ENCODE measurements around the gene KAT14.
A peak's percentile ranks its signal among the peaks of the same experiment; 100 is the strongest.
"Not testable (repeated sequence)": the region's sequence is repeated elsewhere in the genome, so short reads cannot be mapped to it uniquely, and the experiment has no call there.

KAT14 gene, protein sequence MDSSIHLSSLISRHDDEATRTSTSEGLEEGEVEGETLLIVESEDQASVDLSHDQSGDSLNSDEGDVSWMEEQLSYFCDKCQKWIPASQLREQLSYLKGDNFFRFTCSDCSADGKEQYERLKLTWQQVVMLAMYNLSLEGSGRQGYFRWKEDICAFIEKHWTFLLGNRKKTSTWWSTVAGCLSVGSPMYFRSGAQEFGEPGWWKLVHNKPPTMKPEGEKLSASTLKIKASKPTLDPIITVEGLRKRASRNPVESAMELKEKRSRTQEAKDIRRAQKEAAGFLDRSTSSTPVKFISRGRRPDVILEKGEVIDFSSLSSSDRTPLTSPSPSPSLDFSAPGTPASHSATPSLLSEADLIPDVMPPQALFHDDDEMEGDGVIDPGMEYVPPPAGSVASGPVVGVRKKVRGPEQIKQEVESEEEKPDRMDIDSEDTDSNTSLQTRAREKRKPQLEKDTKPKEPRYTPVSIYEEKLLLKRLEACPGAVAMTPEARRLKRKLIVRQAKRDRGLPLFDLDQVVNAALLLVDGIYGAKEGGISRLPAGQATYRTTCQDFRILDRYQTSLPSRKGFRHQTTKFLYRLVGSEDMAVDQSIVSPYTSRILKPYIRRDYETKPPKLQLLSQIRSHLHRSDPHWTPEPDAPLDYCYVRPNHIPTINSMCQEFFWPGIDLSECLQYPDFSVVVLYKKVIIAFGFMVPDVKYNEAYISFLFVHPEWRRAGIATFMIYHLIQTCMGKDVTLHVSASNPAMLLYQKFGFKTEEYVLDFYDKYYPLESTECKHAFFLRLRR

DNA sequence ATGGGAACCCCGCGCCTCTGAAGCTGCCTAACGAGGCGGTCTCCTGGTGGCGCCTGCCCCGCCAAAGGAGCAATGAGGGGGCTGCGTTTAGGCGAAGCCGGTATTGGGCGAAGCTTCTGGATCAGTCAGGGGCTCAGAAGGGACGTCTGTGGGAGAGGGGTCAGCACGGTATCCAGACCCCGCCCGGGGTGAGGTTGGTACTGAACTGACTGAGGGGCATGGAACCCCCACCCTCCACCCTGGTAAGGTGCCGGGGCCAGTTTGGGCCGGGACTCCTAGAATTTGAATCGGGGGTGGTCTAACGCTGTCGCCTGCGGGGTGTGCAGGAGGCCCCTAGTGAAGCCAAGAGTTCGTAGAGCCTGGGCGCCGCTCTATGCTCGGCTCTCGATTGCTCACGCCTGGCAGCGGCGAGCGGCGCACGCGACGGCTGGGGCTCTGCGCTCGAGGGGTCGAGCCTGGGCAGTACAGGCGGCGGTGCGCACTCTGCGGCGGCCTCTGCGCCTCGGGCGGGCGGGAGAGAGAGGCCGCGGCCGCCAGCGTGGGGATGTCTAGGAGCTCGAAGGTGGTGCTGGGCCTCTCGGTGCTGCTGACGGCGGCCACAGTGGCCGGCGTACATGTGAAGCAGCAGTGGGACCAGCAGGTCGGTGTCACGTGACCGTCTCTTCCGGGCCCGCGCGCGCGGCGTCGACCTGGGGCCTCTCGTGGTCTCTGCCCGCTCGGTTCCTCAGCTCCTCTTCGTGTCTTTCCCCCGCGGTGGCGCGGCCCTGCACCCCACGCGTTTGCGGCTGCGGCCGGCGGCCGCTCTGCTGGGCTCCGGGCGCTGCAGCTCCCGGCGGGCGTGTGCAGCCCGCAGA, at the start of gene KAT14, which contains the start of gene PET117:
Gene KAT14 (plus strand): TSS at position 452 of the 854 bp plus-strand sequence. CDS start 4,798 bp downstream, outside the sequence.
Gene PET117 (plus strand): TSS at position 452 of the 854 bp plus-strand sequence. CDS start 93 bp downstream, at position 545.
- DNase-seq: peak; percentile 78

DNA sequence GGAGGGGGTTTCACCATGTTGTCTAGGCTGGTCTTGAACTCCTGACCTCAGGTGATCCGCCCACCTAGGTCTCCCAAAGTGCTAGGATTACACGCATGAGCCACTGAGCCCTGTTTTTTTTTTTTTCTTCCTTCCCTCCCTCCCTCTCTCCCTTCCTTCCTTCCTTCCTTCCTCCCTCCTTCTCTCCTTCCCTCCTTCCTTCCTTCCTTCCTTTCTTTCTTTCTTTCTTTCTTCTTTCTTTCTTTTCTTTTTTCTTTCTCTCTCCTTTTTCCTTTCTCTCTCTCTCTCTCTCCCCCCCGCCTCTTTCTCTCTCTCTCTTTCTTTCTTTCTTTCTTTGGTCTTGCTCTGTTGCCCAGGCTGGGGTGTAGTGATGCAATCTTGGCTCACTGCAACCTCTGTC, 49.4 kb upstream of the KAT14 start:
- not testable (repeated sequence) for DNase-seq

DNA sequence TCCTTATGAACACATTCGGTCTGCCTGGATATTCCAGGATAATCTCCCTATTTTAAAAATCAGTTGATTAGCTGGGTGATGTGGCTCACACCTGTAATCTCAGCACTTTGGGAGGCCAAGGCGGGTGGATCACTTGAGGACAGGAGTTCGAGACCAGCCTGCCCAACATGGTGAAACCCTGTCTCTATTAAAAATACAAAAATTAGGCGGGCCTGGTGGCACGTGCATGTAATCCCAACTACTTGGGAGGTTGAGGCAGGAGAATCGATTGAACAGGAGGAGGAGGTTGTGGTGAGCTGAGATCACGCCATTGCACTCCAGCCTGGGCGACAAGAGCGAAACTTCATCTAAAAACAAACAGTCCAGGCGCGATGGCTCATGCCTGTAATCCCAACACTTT, 48.8 kb upstream of the KAT14 start:
- not testable (repeated sequence) for DNase-seq

DNA sequence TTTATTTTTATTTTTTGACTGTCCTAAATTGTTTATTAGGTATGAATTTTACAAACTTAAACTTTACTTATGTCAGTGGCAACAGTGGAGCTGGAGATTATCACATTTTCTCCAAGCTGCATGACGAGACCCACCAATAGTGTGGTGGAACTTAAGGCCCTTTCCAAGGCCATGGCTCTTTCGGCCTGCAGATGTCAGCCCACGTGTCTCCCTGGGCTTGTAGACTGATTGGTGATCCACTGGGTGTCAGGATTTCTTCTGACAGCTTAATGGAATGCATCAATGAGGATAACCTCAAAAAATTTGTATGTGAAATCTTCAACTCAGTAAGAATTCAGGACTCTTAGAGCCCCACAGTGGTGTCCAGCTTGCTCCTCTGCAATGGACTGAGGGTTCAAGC, 47.6 kb upstream of the KAT14 start:
- no peak for DNase-seq

DNA sequence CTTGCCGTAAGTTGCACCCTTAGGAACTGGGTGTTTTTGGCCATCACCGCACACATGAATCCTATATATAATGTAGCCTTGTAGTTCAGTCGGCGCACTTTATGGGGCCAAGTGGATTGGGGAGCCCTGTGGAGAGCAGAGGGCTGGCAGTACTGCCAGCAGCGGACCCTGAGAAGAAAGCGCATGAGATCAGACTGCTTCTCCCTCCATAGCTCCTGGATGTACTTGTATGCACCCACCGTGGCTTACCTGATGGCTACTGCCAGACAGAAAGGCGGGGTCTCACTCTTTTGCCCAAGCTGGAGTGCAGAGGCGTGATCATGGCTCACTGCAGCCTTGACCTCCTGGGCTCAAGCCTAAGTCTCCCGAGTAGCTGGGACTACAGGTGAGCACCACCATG, 47.2 kb upstream of the KAT14 start:
- DNase-seq: no peak

DNA sequence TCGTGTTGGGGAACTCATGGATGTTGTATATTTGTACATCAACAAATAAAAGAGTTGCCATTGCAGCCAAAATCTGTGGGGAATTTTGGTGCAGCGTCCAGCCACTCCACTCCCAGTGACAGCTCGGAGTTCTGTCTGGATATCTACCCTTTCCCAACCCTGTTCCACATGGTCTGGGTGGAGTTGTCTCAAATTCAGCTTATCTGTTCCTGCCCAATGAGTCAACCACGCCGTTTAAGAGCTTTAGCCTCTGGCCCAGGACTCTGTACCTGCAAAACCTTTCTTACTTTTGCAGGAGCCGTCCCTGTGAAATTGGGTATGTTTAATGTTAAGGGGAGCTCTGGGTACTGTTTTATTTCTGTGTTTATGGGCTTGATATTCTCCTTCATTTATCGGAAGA, 46.0 kb upstream of the KAT14 start:
- no peak for DNase-seq

DNA sequence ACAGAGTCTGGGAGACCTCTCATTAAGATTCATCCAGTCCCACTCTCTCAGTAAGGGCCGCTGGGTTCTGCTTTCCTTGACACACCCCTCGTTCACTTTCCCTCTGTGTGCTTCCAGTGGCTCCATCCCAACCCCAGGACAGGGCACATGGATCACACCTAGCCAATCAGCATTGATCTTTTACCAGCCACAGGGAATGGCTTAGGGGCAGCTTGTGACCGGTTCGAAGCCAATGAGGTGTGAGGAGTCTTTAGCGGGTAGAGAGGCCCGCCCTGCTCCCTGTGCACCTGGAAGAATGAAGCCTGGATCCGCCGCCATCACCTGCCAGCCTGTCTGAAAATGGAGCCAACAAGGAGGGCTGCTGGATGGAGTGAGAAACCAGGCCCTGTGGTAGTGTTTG, 44.8 kb upstream of the KAT14 start:
- no peak for DNase-seq

DNA sequence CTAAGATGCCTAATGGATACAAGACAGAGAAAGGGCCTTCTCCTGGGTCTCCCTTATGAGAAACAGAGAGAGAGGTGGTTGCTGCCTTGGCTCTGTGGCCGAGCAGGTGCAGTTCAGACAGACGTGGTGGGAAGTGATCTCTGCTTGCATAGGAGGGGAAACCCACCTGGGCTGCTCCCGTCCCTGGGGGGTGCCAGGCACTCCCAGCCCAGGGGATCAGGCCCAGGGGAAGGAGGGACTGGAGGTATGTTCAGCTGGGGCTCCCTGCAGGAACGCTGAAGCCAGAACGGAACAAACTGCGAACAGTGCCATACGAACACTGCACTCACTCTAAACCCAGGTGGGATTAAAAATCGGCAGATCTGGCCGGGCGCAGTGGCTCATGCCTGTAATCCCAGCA, 44.3 kb upstream of the KAT14 start:
- no peak for DNase-seq

DNA sequence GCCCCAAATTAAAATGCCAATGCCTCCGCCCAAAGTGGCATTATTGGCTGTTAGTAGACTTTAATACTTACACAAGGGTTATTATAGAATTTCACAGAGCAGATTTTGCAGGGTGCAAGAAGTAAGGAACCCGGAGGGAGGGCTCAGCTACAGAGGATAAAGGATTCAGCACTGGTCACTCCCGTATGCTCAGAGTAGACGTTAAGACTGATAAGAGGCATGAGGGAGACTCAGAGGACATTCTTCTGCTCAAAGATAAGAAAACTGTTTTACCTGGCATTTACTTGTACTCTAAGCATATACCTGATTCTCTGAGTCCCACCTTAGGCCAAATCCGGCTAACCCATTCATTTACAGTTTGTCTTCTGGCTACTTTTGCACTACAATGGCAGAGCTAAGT, 43.5 kb upstream of the KAT14 start:
- no peak for DNase-seq

DNA sequence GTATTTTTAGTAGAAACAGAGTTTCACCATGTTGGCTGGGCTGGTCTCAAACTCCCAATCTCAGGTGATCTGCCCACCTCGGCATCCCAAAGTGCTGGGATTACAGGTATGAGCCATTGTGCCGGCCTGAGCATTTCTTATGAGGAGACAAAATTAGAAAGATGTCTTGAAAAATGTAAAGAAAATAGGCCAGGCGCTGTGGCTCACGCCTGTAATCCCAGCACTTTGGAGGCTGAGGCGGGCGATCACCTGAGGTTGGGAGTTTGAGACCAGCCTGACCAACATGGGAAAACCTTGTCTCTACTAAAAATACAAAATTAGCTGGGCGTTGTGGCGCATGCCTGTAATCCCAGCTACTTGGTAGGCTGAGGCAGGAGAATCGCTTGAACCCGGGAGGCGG, 37.1 kb upstream of the KAT14 start:
- not testable (repeated sequence) for DNase-seq

DNA sequence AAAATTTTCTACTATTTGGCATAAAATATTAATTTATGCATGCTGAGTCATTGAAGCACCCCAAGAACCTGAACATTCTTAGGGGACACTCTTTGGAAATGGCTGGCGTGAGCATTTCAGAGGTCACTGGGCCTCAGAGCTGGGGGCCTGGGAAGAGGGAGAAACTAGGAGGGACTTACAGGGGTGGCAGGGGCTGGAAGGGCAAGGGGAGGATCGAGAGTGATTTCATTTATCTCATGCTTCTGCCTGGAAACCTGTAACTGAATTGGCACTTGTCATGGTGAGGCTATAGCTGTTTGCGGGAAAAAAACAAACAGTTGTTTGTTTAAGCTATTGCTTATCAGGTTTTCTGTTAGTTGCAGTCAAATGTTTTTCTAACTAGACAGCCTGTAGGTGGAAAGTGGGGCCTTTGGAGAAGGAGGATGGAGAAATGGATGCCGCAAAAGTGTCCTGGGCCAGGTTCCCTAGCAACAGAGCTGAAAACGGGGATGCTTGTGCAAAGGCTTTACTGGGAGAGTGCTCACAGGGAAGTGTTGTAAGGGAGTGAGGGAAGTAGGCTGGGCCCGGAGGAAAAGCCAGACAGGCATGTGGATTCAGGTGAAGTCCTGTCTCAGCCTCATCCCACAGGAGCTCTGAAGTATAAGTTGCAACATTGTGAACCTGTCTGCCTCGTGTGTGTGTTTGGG, 36.4 kb upstream of the KAT14 start:
- no peak for DNase-seq

DNA sequence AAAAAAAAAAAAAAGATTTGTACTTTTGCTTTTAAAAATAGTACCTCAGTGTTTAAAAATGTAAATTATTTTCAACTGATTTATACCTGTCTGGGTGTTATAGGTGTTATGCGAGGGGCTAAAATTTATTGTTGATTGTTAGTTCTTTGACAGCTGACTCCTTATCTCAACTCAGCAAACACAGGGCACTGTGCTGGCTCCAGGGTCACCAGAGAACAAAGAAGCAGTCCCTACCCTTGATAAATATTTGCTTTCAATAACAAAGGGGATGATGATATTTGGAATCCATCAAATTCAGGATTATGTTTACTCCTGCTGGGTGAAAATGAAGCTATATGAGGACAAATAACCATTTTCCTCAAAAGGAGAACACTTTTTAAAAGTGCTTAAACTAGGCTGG, 34.2 kb upstream of the KAT14 start:
- peak; percentile 39 for DNase-seq

DNA sequence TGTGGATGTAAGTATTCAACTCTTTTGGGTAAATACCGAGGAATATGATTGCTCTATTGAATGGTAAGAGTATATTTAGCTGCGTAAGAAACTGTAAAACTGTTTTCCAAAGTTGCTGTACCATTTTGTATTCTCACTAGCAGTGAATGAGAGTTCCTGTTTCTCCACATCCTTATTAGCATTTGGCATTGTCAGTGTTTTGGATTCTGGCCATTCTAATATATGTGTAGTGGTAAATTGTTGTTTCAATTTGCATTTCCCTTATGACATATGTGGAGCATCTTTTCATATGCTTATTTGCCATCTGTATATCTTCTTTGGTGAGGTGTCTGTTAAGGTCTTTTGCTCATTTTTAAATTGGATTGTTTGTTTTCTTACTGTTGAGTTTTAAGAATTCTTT, 29.3 kb upstream of the KAT14 start:
- DNase-seq: no peak

DNA sequence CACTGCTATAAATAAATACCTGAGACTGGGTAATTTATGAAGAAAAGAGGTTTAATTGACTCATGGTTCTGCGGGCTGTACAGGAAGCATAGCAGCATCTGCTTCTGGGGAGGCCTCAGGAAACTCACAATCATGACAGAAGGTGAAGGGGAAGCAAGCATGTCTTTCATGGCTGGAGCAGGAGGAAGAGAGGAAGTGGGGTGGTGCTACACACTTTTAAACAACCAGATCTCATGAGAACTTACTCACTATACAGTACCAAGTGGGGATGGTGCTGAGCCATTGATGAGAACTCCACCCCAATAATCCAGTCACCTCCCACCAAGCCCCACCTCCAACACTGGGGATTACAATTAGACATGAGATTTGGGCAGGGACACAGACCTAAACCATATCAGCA, 9.1 kb upstream of the KAT14 start:
- DNase-seq: not testable (repeated sequence)

DNA sequence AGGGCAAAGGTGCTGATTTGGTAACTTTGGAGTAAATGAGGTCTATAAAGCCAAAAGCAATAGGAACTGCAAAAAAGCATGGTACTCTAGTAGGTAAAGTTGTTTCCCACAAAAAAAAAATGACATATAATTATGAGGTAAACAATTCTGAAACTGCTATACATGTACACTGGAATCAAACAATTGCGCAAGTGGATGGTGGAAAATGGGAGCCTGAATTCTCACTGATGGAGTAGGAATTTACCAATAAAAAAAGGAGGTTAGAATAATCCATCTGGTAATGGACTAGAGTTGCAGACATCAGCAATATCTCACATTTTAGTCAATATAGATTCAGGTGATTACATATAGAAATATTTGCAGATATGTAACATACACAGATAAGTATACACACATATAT, 5.0 kb upstream of the KAT14 start:
- DNase-seq: no peak

DNA sequence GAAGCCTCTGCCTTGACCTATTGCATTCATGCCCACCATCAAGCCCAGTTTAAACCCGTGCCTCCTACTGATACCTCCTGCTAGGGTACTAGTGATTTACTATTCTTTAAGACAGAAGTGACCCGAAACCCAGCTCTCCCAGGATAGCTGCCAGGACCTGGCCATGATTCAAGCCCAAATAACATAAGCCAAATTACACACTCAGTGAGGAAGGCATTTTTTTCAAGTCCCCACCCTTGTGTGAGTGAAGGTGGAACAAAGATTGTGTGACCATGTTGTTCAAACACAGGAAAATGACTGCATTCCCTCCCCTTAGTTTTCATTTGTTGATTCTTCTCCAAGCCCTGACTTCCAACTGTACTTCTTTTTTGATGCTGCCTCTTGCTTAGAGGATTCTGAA, 3.7 kb upstream of the KAT14 start:
- no peak for DNase-seq

DNA sequence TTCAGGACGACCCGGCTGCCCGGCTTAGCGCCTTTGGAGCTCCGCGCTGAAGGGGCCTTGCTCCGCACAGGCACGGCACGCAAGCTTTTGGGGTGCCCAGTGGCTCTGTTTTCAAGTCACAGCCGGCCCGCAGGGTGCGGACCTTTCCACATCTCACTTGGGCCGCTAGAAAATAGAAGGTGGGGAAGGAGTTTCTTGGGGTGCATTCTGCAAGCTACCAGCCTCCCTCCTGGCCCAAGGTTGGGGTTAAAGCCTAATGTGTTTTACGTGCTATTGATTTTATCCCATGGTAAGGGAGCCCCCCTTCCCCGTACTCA, 561 bp downstream of the KAT14 start:
- no peak for DNase-seq

DNA sequence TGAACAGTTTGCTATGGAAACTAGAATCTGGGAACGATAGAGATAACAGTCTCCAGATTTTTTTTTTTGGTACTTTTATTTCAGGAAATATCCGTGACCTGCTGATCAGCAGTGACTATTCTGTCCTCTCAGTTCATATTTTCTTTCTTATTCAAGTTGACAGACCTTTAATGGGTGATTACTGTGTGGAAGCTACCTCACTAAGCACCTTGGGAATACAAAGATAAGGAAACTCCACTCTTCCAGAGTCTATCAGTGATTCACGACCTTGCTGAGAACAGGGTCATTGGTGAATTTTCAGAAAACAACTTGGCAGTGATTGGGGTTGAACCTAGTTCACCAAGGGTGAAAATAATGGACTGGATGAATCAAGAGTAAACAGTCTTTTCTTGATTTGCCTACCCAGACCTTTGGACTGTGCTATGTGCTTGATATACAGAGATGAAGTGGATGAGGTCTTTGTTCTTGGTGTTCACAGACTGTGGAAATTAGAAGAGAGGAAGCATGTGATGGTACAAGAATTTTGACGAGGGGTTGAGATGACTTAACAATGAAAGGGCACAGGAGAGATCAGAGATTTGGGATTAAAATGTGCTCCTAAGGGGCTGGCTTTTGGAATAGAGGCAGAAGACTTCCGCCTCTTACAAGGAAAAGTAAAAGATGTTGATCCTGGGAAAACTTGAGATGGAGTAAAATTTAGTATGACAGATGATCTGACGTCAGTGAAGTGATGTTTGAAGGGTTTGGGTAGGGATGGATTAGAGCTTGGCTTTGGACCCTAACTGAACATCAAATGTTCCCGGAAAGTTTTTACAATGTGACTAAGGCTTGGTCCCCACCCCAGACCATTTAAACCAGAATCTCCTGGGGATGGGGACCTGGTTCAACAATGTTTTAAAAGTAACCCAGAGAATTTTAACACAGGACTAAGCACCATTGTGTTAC, 1.2 kb downstream of the KAT14 start:
- DNase-seq: no peak

DNA sequence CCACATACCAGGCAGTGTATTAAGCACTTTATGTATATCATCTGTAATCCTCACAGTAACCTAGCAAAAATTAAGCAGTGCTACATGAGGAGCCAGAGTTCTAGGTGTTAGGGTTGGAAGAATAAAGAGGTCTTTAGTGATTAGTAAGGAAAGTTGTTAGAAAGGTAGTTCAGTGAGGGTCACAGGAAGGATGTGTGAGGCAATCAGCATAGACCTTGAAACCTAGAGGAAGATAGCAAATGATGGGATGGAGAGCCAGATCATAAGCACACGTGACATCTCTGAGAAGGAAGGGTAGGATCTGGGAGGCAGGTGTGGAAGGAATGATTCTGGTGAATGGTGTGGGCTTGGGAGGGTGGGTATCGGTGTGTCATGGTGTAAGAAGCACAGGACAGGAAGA, 2.2 kb downstream of the KAT14 start:
- DNase-seq: no peak

DNA sequence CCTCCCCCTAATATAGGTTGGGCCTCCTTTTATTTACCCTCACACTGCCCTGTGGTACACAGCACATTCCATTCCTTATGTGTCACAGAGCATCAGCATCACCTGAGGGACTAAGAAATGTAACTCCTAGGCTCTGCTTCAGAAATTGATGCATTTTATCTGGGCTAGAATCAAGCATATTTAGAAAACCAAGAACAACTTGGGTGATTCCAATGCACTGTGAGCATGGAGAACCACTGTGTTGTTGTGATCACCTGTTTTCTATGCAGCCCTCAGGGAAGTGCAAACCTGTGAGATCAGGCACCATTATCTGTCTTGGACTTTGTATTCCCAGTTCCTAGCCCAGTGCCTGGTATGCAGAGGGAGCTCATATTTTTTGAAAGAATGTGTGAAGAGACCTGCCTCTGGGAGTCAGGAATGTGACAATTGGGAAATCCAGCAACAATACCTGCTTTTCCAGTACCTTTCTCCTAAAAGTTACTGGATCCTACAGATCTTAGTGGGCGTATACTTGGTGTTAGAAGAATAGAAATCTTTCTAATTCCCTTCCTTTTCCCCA, 7.0 kb downstream of the KAT14 start:
- no peak for DNase-seq

DNA sequence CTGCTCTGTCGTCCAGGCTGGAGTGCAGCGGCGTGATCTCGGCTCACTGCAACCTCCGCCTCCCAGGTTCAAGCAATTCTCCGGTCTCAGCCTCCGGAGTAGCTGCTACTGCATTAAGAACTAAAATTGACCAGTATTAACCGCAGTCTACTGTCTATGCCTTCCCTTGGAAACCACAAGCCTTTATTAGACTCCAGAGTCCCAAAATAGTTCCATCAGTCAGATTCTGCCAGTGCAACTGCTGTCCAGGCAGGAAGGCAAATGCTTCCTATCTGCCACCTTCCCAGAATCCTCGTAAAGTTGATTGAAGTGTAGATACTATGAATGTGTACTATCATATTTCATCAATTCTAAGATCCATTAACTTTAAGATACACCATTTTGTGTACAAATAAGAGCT, 16.7 kb downstream of the KAT14 start:
- no peak for DNase-seq

All from NCI-H2029 (cell line).